Measurements from ENCODE around the gene TMEM252.

GRCh38 chr9:68509689-68510088 lies 31.0 kb downstream of the TMEM252 start:
- TF ChIP-seq POLR2A (IDR thresholded peaks at IDR 0.05; ENCODE audit: low read depth, low read length) (no peak), POLR2AphosphoS5 (IDR thresholded peaks at IDR 0.05; ENCODE audit: low read depth, low read length) (no peak)

All from GM12892 (cell line).